HEK293 (cell line): ENCODE results near the gene DNAJB4.

Experiments
- CTCF ChIA-PET: fragments of 350-600 bp; formaldehyde crosslinking; extraction: SDS; loops from one replicate; lab custom pipeline; 2021; ENCODE audit warnings: antibody characterized with exemption; lab: Yijun Ruan, JAX
- POLR2A ChIA-PET: fragments of 300-600 bp; formaldehyde crosslinking; extraction: SDS; loops from one replicate; lab custom pipeline; 2020; ENCODE audit warnings: antibody characterized with exemption, inconsistent platforms; lab: Yijun Ruan, JAX
- H3K27ac ChIP-seq: fragments of 200-500 bp; sonication (Bioruptor generic); 2 replicates; pipeline ENCODE4 v1.5.1; 2014; ENCODE audit warnings: low read depth, low read length, control low read depth, inconsistent platforms; ENCODE audit errors: extremely low read depth
- H3K36me3 ChIP-seq, 2 experiments: fragments of 200-500 bp in 1 of 2; sonication (Bioruptor generic) in 1 of 2; 1 replicate in 1 of 2; 2 replicates in 1 of 2; pipeline ENCODE4 v1.5.1; 2014 to 2017; ENCODE audit warnings: inconsistent platforms in 2 of 2, low read length in 2 of 2; ENCODE audit not compliant: control insufficient read depth in 2 of 2, insufficient read depth in 1 of 2
- H3K4me1 ChIP-seq: fragments of 200-500 bp; sonication (Bioruptor generic); 2 replicates; pipeline ENCODE4 v1.5.1; 2014; ENCODE audit warnings: mild to moderate bottlenecking, low read length, inconsistent platforms; ENCODE audit not compliant: control insufficient read depth, insufficient read depth
- H3K4me3 ChIP-seq: 2 replicates; pipeline ENCODE4 v1.5.1; 2011; ENCODE audit warnings: low read depth, mild to moderate bottlenecking, control low read depth, low read length, moderate library complexity
- H3K9me3 ChIP-seq: fragments of 200-500 bp; sonication (Bioruptor generic); 2 replicates; pipeline ENCODE4 v1.5.1; 2014; ENCODE audit warnings: low read depth, low read length, inconsistent platforms; ENCODE audit not compliant: control insufficient read depth, insufficient read depth
- CTCF ChIP-seq: fragments of 450-650 bp; formaldehyde crosslinking; IDR thresholded peaks from 2 replicates; pipeline ENCODE4 v1.5.1; 2016; ENCODE audit warnings: missing biosample characterization, missing genetic modification characterization
- ELK4 ChIP-seq: IDR thresholded peaks from 2 replicates; pipeline ENCODE4 v1.6.1; 2011; ENCODE audit warnings: mild to moderate bottlenecking, low read depth, low read length, borderline replicate concordance
- GLI2 ChIP-seq: fragments of 450-650 bp; formaldehyde crosslinking; IDR thresholded peaks from 2 replicates; pipeline ENCODE4; 2017; ENCODE audit warnings: missing biosample characterization, missing genetic modification characterization, low read depth, borderline replicate concordance
- HOXA7 ChIP-seq: sonication (generic); formaldehyde crosslinking; IDR thresholded peaks from 2 replicates; pipeline ENCODE4 v1.8.1; 2022; ENCODE audit warnings: missing genetic modification reagents, borderline replicate concordance
- HOXC10 ChIP-seq: sonication (generic); formaldehyde crosslinking; IDR thresholded peaks from 2 replicates; pipeline ENCODE4 v1.8.1; 2023; ENCODE audit warnings: mild to moderate bottlenecking, missing genetic modification reagents
- PATZ1 ChIP-seq: fragments of 450-650 bp; formaldehyde crosslinking; IDR thresholded peaks from 2 replicates; pipeline ENCODE4 v1.5.1; 2016; ENCODE audit warnings: missing biosample characterization, missing genetic modification characterization
- SP3 ChIP-seq: fragments of 450-650 bp; formaldehyde crosslinking; IDR thresholded peaks from 2 replicates; pipeline ENCODE4 v1.5.1; 2016; ENCODE audit warnings: missing biosample characterization, missing genetic modification characterization
- ZBTB6 ChIP-seq: fragments of 450-650 bp; formaldehyde crosslinking; IDR thresholded peaks from 2 replicates; pipeline ENCODE4 v1.5.1; 2017; ENCODE audit warnings: missing biosample characterization, missing genetic modification characterization
- ZFP37 ChIP-seq: fragments of 450-650 bp; formaldehyde crosslinking; IDR thresholded peaks from 2 replicates; pipeline ENCODE4 v1.5.1; 2016; ENCODE audit warnings: missing biosample characterization, missing genetic modification characterization
- ZNF16 ChIP-seq: fragments of 450-650 bp; formaldehyde crosslinking; IDR thresholded peaks from 2 replicates; pipeline ENCODE4 v1.5.1; 2016; ENCODE audit warnings: low read depth, missing biosample characterization, missing genetic modification characterization
- ZNF24 ChIP-seq: fragments of 450-650 bp; formaldehyde crosslinking; IDR thresholded peaks from 2 replicates; pipeline ENCODE4 v1.5.1; 2016; ENCODE audit warnings: missing biosample characterization, missing genetic modification characterization
- ZNF350 ChIP-seq: fragments of 450-650 bp; formaldehyde crosslinking; IDR thresholded peaks from 2 replicates; pipeline ENCODE4 v1.5.0; 2017; ENCODE audit warnings: missing biosample characterization, mild to moderate bottlenecking, missing genetic modification characterization
- ZNF548 ChIP-seq: fragments of 450-650 bp; formaldehyde crosslinking; IDR thresholded peaks from 2 replicates; pipeline ENCODE4 v1.5.1; 2016; ENCODE audit warnings: missing biosample characterization, missing genetic modification characterization
- ZNF549 ChIP-seq: fragments of 450-650 bp; IDR thresholded peaks from 2 replicates; pipeline ENCODE4 v1.5.1; 2018; ENCODE audit warnings: missing biosample characterization, missing genetic modification characterization, mild to moderate bottlenecking, inconsistent platforms, moderate library complexity
- ZNF571 ChIP-seq: fragments of 450-650 bp; formaldehyde crosslinking; IDR thresholded peaks from 2 replicates; pipeline ENCODE4 v1.5.0; 2017; ENCODE audit warnings: missing biosample characterization, missing genetic modification characterization
- ZNF610 ChIP-seq: fragments of 450-650 bp; formaldehyde crosslinking; IDR thresholded peaks from 2 replicates; pipeline ENCODE4 v1.5.1; 2016; ENCODE audit warnings: missing biosample characterization, missing genetic modification characterization, borderline replicate concordance
- ZNF692 ChIP-seq: fragments of 450-650 bp; formaldehyde crosslinking; IDR thresholded peaks from 2 replicates; pipeline ENCODE4 v1.5.1; 2016; ENCODE audit warnings: missing biosample characterization, missing genetic modification characterization
- ZNF843 ChIP-seq: fragments of 450-650 bp; formaldehyde crosslinking; IDR thresholded peaks from 2 replicates; pipeline ENCODE4 v1.5.1; 2016; ENCODE audit warnings: missing biosample characterization, missing genetic modification characterization
- ZSCAN16 ChIP-seq: fragments of 450-650 bp; formaldehyde crosslinking; IDR thresholded peaks from 2 replicates; pipeline ENCODE4 v1.5.1; 2016; ENCODE audit warnings: missing biosample characterization, missing genetic modification characterization

DNAJB4 gene

GRCh38 chr1:78060857-78061563 is 56.3 kb downstream of the DNAJB4 start:
- no peak overlapping the region for H3K27ac ChIP-seq
- no peaks in the 10 kb centered on the region for H3K4me1 ChIP-seq
- TF ChIP-seq ZNF843 (tag by site-specific recombination) (no peak), GLI2 (tag by site-specific recombination) (no peak), ZFP37 (no peak), ZNF16 (no peak), HOXC10 (CRISPR knock-in tag) (no peak), ZNF24 (tag by site-specific recombination) (no peak), ZNF350 (no peak), SP3 (no peak), PATZ1 (tag by site-specific recombination) (no peak), ZBTB6 (tag by site-specific recombination) (no peak), ZSCAN16 (tag by site-specific recombination) (no peak), ZNF571 (no peak), ELK4 (no peak), ZNF610 (no peak), ZNF692 (tag by site-specific recombination) (no peak), ZNF548 (no peak), CTCF (tag by site-specific recombination) (no peak), HOXA7 (CRISPR knock-in tag) (no peak), ZNF549 (tag by site-specific recombination) (no peak)
- ChIA-PET POLR2A (no interaction called here), CTCF (interaction anchor here (0.6 kb wide), 1 partner anchor 19 kb away, joined by 3 read pairs; no protein-coding TSS in a partner anchor)
- H3K36me3 ChIP-seq = no peaks in the 10 kb centered on the region
- no peak overlapping the region for H3K4me3 ChIP-seq
- no peaks in the 10 kb centered on the region for H3K9me3 ChIP-seq
